CD4-positive, alpha-beta T cell (primary cell): ENCODE data around the gene CATSPER1. TPM values are rescaled to one million over a fixed set of nuclear protein-coding genes. Genes with fewer than 3 reads are reported as not detected.
"Not testable (repeated sequence)": the region's sequence is repeated elsewhere in the genome, so short reads cannot be mapped to it uniquely, and the experiment has no call there.

Experiments
- ATAC-seq: fragments of 200-7000 bp; cut with Tn5 transposase; one replicate; pipeline ENCODE4 v1.10.0; 2022; ENCODE audit warnings: mild to moderate bottlenecking; ENCODE audit not compliant: poor library complexity
- CTCF ChIA-PET: fragments of 350-600 bp; sonication (Branson Sonifier 250); formaldehyde crosslinking; loops from one replicate; lab custom pipeline; 2021; ENCODE audit warnings: antibody characterized with exemption, inconsistent platforms; lab: Charles Lee
- POLR2A ChIA-PET: fragments of 350-600 bp; sonication (Branson Sonifier 250); formaldehyde crosslinking; loops from one replicate; lab custom pipeline; 2021; ENCODE audit warnings: antibody characterized with exemption, inconsistent platforms; lab: Charles Lee
- DNase-seq, 14 experiments: peaks; one replicate each; pipeline ENCODE4 v3.0.0-alpha.2; 2013 to 2020; ENCODE audit warnings: mixed read lengths in 2 of 14
- H3K27ac ChIP-seq, 2 donors: one replicate each; pipeline versions ENCODE4 v1.5.1 to v1.7.0; 2013; ENCODE audit warnings: low read length in 2 of 2, low read depth in 1 of 2, mild to moderate bottlenecking in 1 of 2
- H3K27me3 ChIP-seq, 2 experiments: 1 replicate in 1 of 2; 2 replicates in 1 of 2; pipeline versions ENCODE4 v1.6.1 to v1.7.0; 2013; ENCODE audit warnings: low read length in 2 of 2, control low read depth in 1 of 2, mild to moderate bottlenecking in 1 of 2, moderate library complexity in 1 of 2; ENCODE audit not compliant: insufficient read depth in 2 of 2, control insufficient read depth in 1 of 2
- H3K36me3 ChIP-seq: one replicate; pipeline ENCODE4 v1.6.1; 2013; ENCODE audit warnings: low read length, control low read depth; ENCODE audit not compliant: insufficient read depth
- H3K4me1 ChIP-seq: one replicate; pipeline ENCODE4 v1.6.1; 2013; ENCODE audit warnings: low read length, control low read depth; ENCODE audit not compliant: insufficient read depth
- H3K4me3 ChIP-seq: one replicate; pipeline ENCODE4 v1.5.1; 2013; ENCODE audit warnings: mild to moderate bottlenecking, low read length, moderate library complexity
- H3K9me3 ChIP-seq, 2 experiments: 1 replicate in 1 of 2; 2 replicates in 1 of 2; pipeline versions ENCODE4 v1.6.1 to v1.7.0; 2013; ENCODE audit warnings: low read length in 2 of 2, mild to moderate bottlenecking in 2 of 2, control low read depth in 1 of 2, moderate library complexity in 1 of 2; ENCODE audit not compliant: control insufficient read depth in 1 of 2, insufficient read depth in 1 of 2
- H3K27ac Mint-ChIP-seq: one replicate; pipeline ENCODE4 v1.8.0; 2020; ENCODE audit warnings: mixed read lengths
- H3K27me3 Mint-ChIP-seq: one replicate; pipeline ENCODE4 v1.8.0; 2021; ENCODE audit warnings: mixed read lengths
- H3K36me3 Mint-ChIP-seq: one replicate; pipeline ENCODE4 v1.8.0; 2021; ENCODE audit warnings: low read depth, mixed read lengths
- H3K4me1 Mint-ChIP-seq: one replicate; pipeline ENCODE4 v1.8.0; 2021; ENCODE audit warnings: low read depth, mixed read lengths
- H3K4me3 Mint-ChIP-seq: one replicate; pipeline ENCODE4 v1.8.0; 2020; ENCODE audit warnings: mild to moderate bottlenecking, mixed read lengths
- H3K9me3 Mint-ChIP-seq: one replicate; pipeline ENCODE4 v1.8.0; 2020; ENCODE audit warnings: mixed read lengths
- intact Hi-C, 2 experiments: fragments of 100-400 bp; cut with DNase I in 1 of 2; cut with micrococcal nuclease in 1 of 2; formaldehyde crosslinking; loops; one replicate each; pipeline versions ENCODE4 v1.15.1 to v1.9.0; 2023 to 2025; cut with DNase I, micrococcal nuclease
- total RNA-seq, 174 experiments: library from RNA in 2 of 174; stranded (reverse) in 2 of 174; gene quantifications; one replicate each; pipeline ENCODE4 v1.2.3 and lab custom pipeline; 2021 to 2026
- TF ChIP-seq, protein P1 (sequence below): fragments of 200-600 bp; IDR thresholded peaks from one replicate; pipeline ENCODE4 v1.8.0; 2022; ENCODE audit warnings: antibody characterized with exemption, mild to moderate bottlenecking

Gene CATSPER1
- total RNA-seq, 2 experiments from 2014 or later: not detected

DNA sequence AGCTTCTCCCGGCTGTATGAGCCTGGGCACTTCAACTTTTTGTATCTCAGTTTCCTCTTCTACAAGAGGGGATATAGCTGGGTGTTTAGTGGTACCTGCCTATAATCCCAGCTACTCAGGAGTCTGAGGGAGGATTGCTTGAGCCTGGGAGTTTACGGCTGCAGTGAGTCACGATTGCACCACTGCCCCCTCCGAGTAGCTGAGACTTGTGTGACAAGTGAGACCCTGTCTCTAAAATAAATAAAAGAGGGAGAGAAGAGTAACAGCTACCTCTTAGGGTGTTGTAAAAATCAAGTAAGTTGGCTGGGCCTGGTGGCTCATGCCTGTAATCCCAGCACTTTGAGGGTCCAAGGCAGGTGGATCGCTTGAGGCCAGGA, 10.0 kb upstream of the CATSPER1 start:
- ChIA-PET POLR2A (no interaction called here), CTCF (interaction anchor here (1.2 kb wide), 1 partner anchor 14 kb away, joined by 3 read pairs; no protein-coding TSS in a partner anchor)
- TF ChIP-seq, protein P1, sequence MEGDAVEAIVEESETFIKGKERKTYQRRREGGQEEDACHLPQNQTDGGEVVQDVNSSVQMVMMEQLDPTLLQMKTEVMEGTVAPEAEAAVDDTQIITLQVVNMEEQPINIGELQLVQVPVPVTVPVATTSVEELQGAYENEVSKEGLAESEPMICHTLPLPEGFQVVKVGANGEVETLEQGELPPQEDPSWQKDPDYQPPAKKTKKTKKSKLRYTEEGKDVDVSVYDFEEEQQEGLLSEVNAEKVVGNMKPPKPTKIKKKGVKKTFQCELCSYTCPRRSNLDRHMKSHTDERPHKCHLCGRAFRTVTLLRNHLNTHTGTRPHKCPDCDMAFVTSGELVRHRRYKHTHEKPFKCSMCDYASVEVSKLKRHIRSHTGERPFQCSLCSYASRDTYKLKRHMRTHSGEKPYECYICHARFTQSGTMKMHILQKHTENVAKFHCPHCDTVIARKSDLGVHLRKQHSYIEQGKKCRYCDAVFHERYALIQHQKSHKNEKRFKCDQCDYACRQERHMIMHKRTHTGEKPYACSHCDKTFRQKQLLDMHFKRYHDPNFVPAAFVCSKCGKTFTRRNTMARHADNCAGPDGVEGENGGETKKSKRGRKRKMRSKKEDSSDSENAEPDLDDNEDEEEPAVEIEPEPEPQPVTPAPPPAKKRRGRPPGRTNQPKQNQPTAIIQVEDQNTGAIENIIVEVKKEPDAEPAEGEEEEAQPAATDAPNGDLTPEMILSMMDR: no peak
- Histone ChIP-seq H3K4me1 (no peaks in the 10 kb centered on the region), H3K9me3 (no peaks in the 10 kb centered on the region), H3K4me3 (no peak overlapping the region), H3K36me3 (no peaks in the 10 kb centered on the region), H3K27me3 (peaks cover 0 to 6% of the 10 kb centered on the region in 2 experiments), H3K27ac (no peak overlapping the region)
- Mint-ChIP-seq H3K27ac (no peak overlapping the region), H3K27me3 (peaks cover 6% of the 10 kb centered on the region), H3K4me1 (no peaks in the 10 kb centered on the region), H3K36me3 (no peaks in the 10 kb centered on the region), H3K4me3 (no peak overlapping the region), H3K9me3 (no peaks in the 10 kb centered on the region)
- DNase-seq: no peak
- intact Hi-C loops: no loop called here
- ATAC-seq: no peak

GRCh38 chr11:66035653-66036333, 9.5 kb upstream of the CATSPER1 start:
- Histone ChIP-seq H3K9me3 (no peaks in the 10 kb centered on the region), H3K27me3 (peaks cover 0 to 6% of the 10 kb centered on the region in 2 experiments), H3K27ac (no peak overlapping the region), H3K36me3 (no peaks in the 10 kb centered on the region), H3K4me1 (no peaks in the 10 kb centered on the region), H3K4me3 (no peak overlapping the region)
- DNase-seq: no peak
- no peaks in the 10 kb centered on the region for H3K4me1 Mint-ChIP-seq
- H3K4me3 Mint-ChIP-seq: no peak overlapping the region
- intact Hi-C loops: no loop called here
- peaks cover 6% of the 10 kb centered on the region for H3K27me3 Mint-ChIP-seq
- H3K36me3 Mint-ChIP-seq: no peaks in the 10 kb centered on the region
- POLR2A ChIA-PET: no interaction called here
- ATAC-seq: no peak
- no peak overlapping the region for H3K27ac Mint-ChIP-seq
- TF ChIP-seq, protein P1: no peak
- CTCF ChIA-PET: interaction anchor here (1.2 kb wide), 1 partner anchor 13 kb away, joined by 3 read pairs; no protein-coding TSS in a partner anchor
- H3K9me3 Mint-ChIP-seq: no peaks in the 10 kb centered on the region

DNA sequence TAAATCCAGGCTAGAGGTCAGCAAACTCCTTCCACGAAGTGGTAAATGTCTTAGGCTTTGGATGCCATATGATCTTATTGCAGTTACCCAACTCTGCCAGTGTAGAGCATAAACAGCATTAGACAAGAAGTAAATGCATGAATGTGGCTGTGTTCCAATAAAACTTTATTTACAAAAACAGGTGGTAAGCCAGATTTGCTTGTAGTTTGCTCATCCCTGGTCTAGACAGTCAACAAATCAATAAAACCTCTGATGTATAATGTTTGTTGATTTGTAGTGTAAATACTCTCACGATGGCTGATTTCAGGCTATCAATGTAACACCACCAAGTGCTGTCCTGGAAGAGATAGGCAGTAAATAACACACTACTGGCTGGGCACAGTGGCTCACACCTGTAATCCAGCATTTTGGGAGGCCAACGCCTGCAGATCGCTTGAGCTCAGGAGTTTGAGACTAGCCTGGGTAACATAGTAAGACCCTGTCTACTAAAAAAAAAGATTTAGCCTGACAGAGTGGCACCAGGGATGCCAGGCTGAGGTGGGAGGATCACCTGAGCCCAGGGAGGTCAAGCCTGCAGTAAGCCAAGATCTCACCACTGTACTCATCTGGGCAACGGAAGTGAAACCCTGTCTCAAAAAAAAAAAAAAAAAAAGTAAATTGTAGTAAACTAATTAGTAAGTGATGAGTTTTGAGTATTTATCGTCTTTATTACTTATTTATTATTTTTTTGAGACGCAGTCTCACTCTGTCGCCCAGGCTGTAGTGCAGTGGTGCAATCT, 6.9 kb upstream of the CATSPER1 start:
- Histone ChIP-seq H3K27me3 (peaks cover 0 to 6% of the 10 kb centered on the region in 2 experiments), H3K9me3 (no peaks in the 10 kb centered on the region), H3K27ac (no peak overlapping the region), H3K4me3 (no peak overlapping the region), H3K36me3 (no peaks in the 10 kb centered on the region), H3K4me1 (no peaks in the 10 kb centered on the region)
- Mint-ChIP-seq H3K4me3 (no peak overlapping the region), H3K9me3 (no peaks in the 10 kb centered on the region), H3K4me1 (no peaks in the 10 kb centered on the region), H3K27ac (no peak overlapping the region), H3K27me3 (peaks cover 6% of the 10 kb centered on the region), H3K36me3 (no peaks in the 10 kb centered on the region)
- intact Hi-C loops: no loop called here
- no peak for ATAC-seq
- CTCF ChIA-PET: no interaction called here
- DNase-seq: no peak
- TF ChIP-seq, protein P1: no peak
- POLR2A ChIA-PET: no interaction called here

- H3K4me3 Mint-ChIP-seq, intact Hi-C loops, H3K9me3 ChIP-seq, H3K27me3 Mint-ChIP-seq, H3K27me3 ChIP-seq, H3K36me3 Mint-ChIP-seq, H3K27ac ChIP-seq, DNase-seq, ATAC-seq, H3K27ac Mint-ChIP-seq, H3K9me3 Mint-ChIP-seq, H3K4me3 ChIP-seq, H3K36me3 ChIP-seq, H3K4me1 Mint-ChIP-seq: not testable (repeated sequence)
- peaks cover 20% of the 10 kb centered on the region for H3K4me1 ChIP-seq
- ChIA-PET CTCF (interaction anchor here (1.2 to 1.5 kb wide), 6 partner anchors 21 to 138 kb away, joined by 3 to 14 read pairs (median 6); partner anchors contain the start of genes BANF1 and EIF1AD), POLR2A (interaction anchor here (1.2 kb wide), 1 partner anchor 20 kb away, joined by 3 read pairs; the partner anchor contains the start of gene BANF1)
These were observed 3.2 kb downstream of the CATSPER1 start for GRCh38 chr11:66023186-66023440.
